SK-N-SH (cell line): ENCODE data around the gene PDZD2. TPM values are rescaled to one million over a fixed set of nuclear protein-coding genes. Genes with fewer than 3 reads are reported as not detected.

Experiments used
- CTCF ChIA-PET: fragments of 300-600, 350-600 bp; formaldehyde crosslinking; extraction: SDS; loops from one replicate; lab custom pipeline; 2021; lab: Yijun Ruan, JAX
- POLR2A ChIA-PET: fragments of 350-600 bp; sonication (Branson Sonifier 250); formaldehyde crosslinking; extraction: SDS; loops from one replicate; lab custom pipeline; 2020; ENCODE audit warnings: antibody characterized with exemption, inconsistent platforms; lab: Yijun Ruan, JAX
- DNase-seq: peaks from one replicate; pipeline ENCODE4 v3.0.0; 2012
- H2AFZ ChIP-seq: fragments of 200-600 bp; sonication (generic); 2 replicates; pipeline ENCODE4 v1.8.1; 2016; ENCODE audit warnings: antibody characterized with exemption, mild to moderate bottlenecking, low read depth
- H3F3A ChIP-seq: fragments of 200-600 bp; sonication (generic); replicated peaks from 2 replicates; pipeline ENCODE3; 2016; ENCODE audit warnings: antibody characterized with exemption, mild to moderate bottlenecking; ENCODE audit not compliant: insufficient read depth
- H3K27ac ChIP-seq, 2 experiments: fragments of 200-500 bp in 1 of 2; fragments of 200-600 bp in 1 of 2; sonication (Bioruptor generic) in 1 of 2; sonication (generic), shearing (Covaris generic) in 1 of 2; 2 replicates each; pipeline versions ENCODE4 v1.5.1 to v1.6.1; 2014 to 2016; ENCODE audit warnings: low read depth in 2 of 2, inconsistent platforms in 1 of 2, low read length in 1 of 2, mild to moderate bottlenecking in 1 of 2, mixed read lengths in 1 of 2
- H3K27me3 ChIP-seq: fragments of 200-600 bp; sonication (generic), shearing (Covaris generic); 2 replicates; pipeline ENCODE4 v1.6.1; 2016; ENCODE audit warnings: mixed run types; ENCODE audit not compliant: insufficient read depth
- H3K36me3 ChIP-seq, 2 experiments: fragments of 200-500 bp in 1 of 2; fragments of 200-600 bp in 1 of 2; sonication (Bioruptor generic) in 1 of 2; sonication (generic) in 1 of 2; replicated peaks in 1 of 2; 2 replicates each; pipeline versions ENCODE3 to v1.5.1; 2014 to 2016; ENCODE audit warnings: low read length in 1 of 2, mild to moderate bottlenecking in 1 of 2; ENCODE audit not compliant: insufficient read depth in 2 of 2, control insufficient read depth in 1 of 2
- H3K4me1 ChIP-seq, 2 experiments: fragments of 200-500 bp in 1 of 2; fragments of 200-600 bp in 1 of 2; sonication (Bioruptor generic) in 1 of 2; sonication (generic), shearing (Covaris generic) in 1 of 2; 2 replicates each; pipeline versions ENCODE4 v1.5.1 to v1.6.1; 2014 to 2016; ENCODE audit warnings: low read depth in 1 of 2, low read length in 1 of 2, mixed run types in 1 of 2; ENCODE audit not compliant: insufficient read depth in 2 of 2, control insufficient read depth in 1 of 2
- H3K4me2 ChIP-seq: fragments of 200-600 bp; sonication (generic), shearing (Covaris generic); 2 replicates; pipeline ENCODE4 v1.6.1; 2017; ENCODE audit warnings: mixed run types
- H3K4me3 ChIP-seq, 2 experiments: fragments of 200-500 bp in 1 of 2; fragments of 200-600 bp in 1 of 2; sonication (Bioruptor generic) in 1 of 2; sonication (generic), shearing (Covaris generic) in 1 of 2; 2 replicates each; pipeline versions ENCODE4 v1.5.1 to v1.8.1; 2014 to 2016; ENCODE audit warnings: low read depth in 2 of 2, inconsistent platforms in 1 of 2, low read length in 1 of 2, mild to moderate bottlenecking in 1 of 2, mixed read lengths in 1 of 2, moderate library complexity in 1 of 2
- H3K79me2 ChIP-seq: fragments of 200-600 bp; sonication (generic); 2 replicates; pipeline ENCODE4 v1.8.1; 2017; ENCODE audit warnings: mild to moderate bottlenecking; ENCODE audit not compliant: insufficient read depth
- H3K9ac ChIP-seq: fragments of 200-600 bp; sonication (generic); 2 replicates; pipeline ENCODE4 v1.6.1; 2017; ENCODE audit warnings: mixed run types
- H3K9me2 ChIP-seq: fragments of 200-600 bp; sonication (generic); 2 replicates; pipeline ENCODE4 v1.6.1; 2017; ENCODE audit warnings: mixed run types
- H3K9me3 ChIP-seq: fragments of 200-600 bp; sonication (generic); 2 replicates; pipeline ENCODE4 v1.6.1; 2017; ENCODE audit warnings: mixed run types, mild to moderate bottlenecking, moderate library complexity
- H4K20me1 ChIP-seq: fragments of 200-600 bp; sonication (generic); 2 replicates; pipeline ENCODE4 v1.6.1; 2017; ENCODE audit warnings: mild to moderate bottlenecking, mixed run types; ENCODE audit not compliant: insufficient read depth
- CHD2 ChIP-seq: fragments of 150-350 bp; IDR thresholded peaks from 2 replicates; pipeline ENCODE4 v1.6.1; 2018; ENCODE audit warnings: low read length; ENCODE audit not compliant: partially characterized antibody
- EP300 ChIP-seq, 2 experiments: IDR thresholded peaks; 2 replicates each; pipeline versions ENCODE4 v1.4.0 to v1.6.1; 2012; ENCODE audit warnings: borderline replicate concordance in 1 of 2, low read depth in 1 of 2, low read length in 1 of 2
- GABPA ChIP-seq: IDR thresholded peaks from 2 replicates; pipeline ENCODE4 v1.4.0; 2012; ENCODE audit warnings: low read depth, mild to moderate bottlenecking
- GATA2 ChIP-seq: sonication (generic); formaldehyde crosslinking; IDR thresholded peaks from 2 replicates; pipeline ENCODE4 v1.5.0; 2020; ENCODE audit warnings: mild to moderate bottlenecking, missing genetic modification reagents
- IRF3 ChIP-seq: fragments of 150-350 bp; IDR thresholded peaks from 2 replicates; pipeline ENCODE4 v1.6.1; 2016; ENCODE audit warnings: mild to moderate bottlenecking, low read depth, low read length
- MEF2A ChIP-seq: IDR thresholded peaks from 2 replicates; pipeline ENCODE4 v1.4.0; 2012; ENCODE audit warnings: low read depth, borderline replicate concordance
- POLR2AphosphoS5 ChIP-seq: IDR thresholded peaks from 2 replicates; pipeline ENCODE4 v1.6.1; 2012; ENCODE audit warnings: low read depth, low read length
- RXRA ChIP-seq: IDR thresholded peaks from 2 replicates; pipeline ENCODE4 v1.4.0; 2012; ENCODE audit warnings: low read depth, mild to moderate bottlenecking, borderline replicate concordance
- SIN3A ChIP-seq: IDR thresholded peaks from 2 replicates; pipeline ENCODE4 v1.6.1; 2012; ENCODE audit warnings: low read depth, mild to moderate bottlenecking, low read length, moderate library complexity, borderline replicate concordance
- TAF1 ChIP-seq: IDR thresholded peaks from 2 replicates; pipeline ENCODE4 v1.6.1; 2012; ENCODE audit warnings: low read depth, mild to moderate bottlenecking, low read length, moderate library complexity, borderline replicate concordance
- TCF12 ChIP-seq: IDR thresholded peaks from 2 replicates; pipeline ENCODE4 v1.4.0; 2012
- TEAD4 ChIP-seq: IDR thresholded peaks from 2 replicates; pipeline ENCODE4 v1.4.0; 2012; ENCODE audit warnings: mild to moderate bottlenecking, borderline replicate concordance; ENCODE audit not compliant: insufficient read depth
- YY1 ChIP-seq: IDR thresholded peaks from 2 replicates; pipeline ENCODE4 v1.4.0; 2012; ENCODE audit warnings: low read depth, mild to moderate bottlenecking
- ZBTB33 ChIP-seq: IDR thresholded peaks from 2 replicates; pipeline ENCODE4 v1.4.0; 2012; ENCODE audit warnings: low read depth, borderline replicate concordance
- WGBS: methylation state at CpG from one replicate; pipeline ENCODE4 v1.1.6; 2017; ENCODE audit warnings: low lambda C conversion rate; 5-methylcytosine and 5-hydroxymethylcytosine counted together
- polyA plus RNA-seq, 3 experiments: library from polyadenylated mRNA; depleted of rRNA; stranded (reverse); fragments of >200 nt; gene quantifications; 2 replicates each; pipeline ENCODE4 v1.2.3, GENCODE V29; 2012
- TF ChIP-seq, protein P1 (sequence below): IDR thresholded peaks from 2 replicates; pipeline ENCODE4 v1.4.0; 2012; ENCODE audit warnings: low read depth, borderline replicate concordance
- TF ChIP-seq, protein P2 (sequence below): IDR thresholded peaks from 2 replicates; pipeline ENCODE4; 2012

Gene PDZD2
- polyA plus RNA-seq, 1 of the 3 experiments (the other 2 are of a cell fraction), result 0.13 TPM

- TF ChIP-seq ZBTB33, result no peak
Observed at GRCh38 chr5:31711935-31712592, 73.1 kb downstream of the PDZD2 start (continued).

DNA sequence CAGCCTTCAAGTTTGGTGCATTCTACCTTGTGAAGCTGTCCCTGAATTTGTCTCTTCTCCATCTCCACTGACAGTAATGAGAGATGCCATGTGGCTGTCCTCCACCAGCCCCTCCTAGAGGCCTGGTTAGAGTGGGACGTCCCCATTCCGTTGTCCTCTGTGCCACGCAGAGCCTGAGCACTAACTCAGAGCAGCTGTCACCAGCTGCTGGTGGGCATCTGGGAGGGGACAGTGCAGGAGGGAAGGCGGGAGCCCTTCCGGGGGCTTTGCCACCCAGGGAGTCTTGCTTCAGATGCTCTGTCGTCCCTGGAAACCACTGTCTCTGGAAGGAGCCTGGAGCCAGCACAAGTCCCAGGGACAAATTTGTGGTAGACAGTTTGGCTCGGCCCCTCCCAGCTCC, 78.6 kb downstream of the PDZD2 start:
- CTCF ChIA-PET, result interaction anchor here (0.8 to 1.5 kb wide), 3 partner anchors 9 to 27 kb away, joined by 3 to 4 read pairs (median 3); no protein-coding TSS in a partner anchor
- H3K27me3 ChIP-seq, result 0 out of 2 replicates have a peak, but pooled peaks cover 6% of the 10 kb centered on the region
- no peaks in the 10 kb centered on the region for H4K20me1 ChIP-seq
- H3K36me3 ChIP-seq, result no peaks in the 10 kb centered on the region
- H3K9me2 ChIP-seq, result no peaks in the 10 kb centered on the region
- no peaks in the 10 kb centered on the region for H3K9me3 ChIP-seq
- no peaks in the 10 kb centered on the region for H3K79me2 ChIP-seq
- H3K9ac ChIP-seq, result no peak overlapping the region
- no peaks in the 10 kb centered on the region for H3F3A ChIP-seq
- no peak overlapping the region for H3K4me2 ChIP-seq
- peak; percentile 39 for DNase-seq
- no peak overlapping the region for H3K27ac ChIP-seq
- 38% methylated on average over 7 of the region's 7 CpGs for WGBS
- POLR2A ChIA-PET, result no interaction called here
- H2AFZ ChIP-seq, result no peak overlapping the region
- peaks cover 0 to 12% of the 10 kb centered on the region in 2 experiments; a peak in 1 of 4 replicates for H3K4me1 ChIP-seq
- TF ChIP-seq CHD2 (no peak), EP300 (IDR thresholded peaks at IDR 0.05; ENCODE audit: borderline replicate concordance in 1 of 2, low read depth in 1 of 2, low read length in 1 of 2) (no peak), YY1 (no peak), IRF3 (no peak), RXRA (no peak)
- TF ChIP-seq, protein P1, sequence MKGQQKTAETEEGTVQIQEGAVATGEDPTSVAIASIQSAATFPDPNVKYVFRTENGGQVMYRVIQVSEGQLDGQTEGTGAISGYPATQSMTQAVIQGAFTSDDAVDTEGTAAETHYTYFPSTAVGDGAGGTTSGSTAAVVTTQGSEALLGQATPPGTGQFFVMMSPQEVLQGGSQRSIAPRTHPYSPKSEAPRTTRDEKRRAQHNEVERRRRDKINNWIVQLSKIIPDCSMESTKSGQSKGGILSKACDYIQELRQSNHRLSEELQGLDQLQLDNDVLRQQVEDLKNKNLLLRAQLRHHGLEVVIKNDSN, result no peak
- TF ChIP-seq, protein P2, sequence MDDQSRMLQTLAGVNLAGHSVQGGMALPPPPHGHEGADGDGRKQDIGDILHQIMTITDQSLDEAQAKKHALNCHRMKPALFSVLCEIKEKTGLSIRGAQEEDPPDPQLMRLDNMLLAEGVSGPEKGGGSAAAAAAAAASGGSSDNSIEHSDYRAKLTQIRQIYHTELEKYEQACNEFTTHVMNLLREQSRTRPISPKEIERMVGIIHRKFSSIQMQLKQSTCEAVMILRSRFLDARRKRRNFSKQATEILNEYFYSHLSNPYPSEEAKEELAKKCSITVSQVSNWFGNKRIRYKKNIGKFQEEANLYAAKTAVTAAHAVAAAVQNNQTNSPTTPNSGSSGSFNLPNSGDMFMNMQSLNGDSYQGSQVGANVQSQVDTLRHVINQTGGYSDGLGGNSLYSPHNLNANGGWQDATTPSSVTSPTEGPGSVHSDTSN, result no peak
- H3K4me3 ChIP-seq, result no peak overlapping the region

- Histone ChIP-seq H3K4me1 (peaks cover 0 to 10% of the 10 kb centered on the region in 2 experiments; a peak in 1 of 4 replicates), H4K20me1 (no peaks in the 10 kb centered on the region), H3K4me2 (no peak overlapping the region), H2AFZ (no peak overlapping the region), H3K9me2 (no peaks in the 10 kb centered on the region), H3K9me3 (no peaks in the 10 kb centered on the region), H3K27me3 (no peaks in the 10 kb centered on the region), H3K27ac (no peak overlapping the region), H3K36me3 (no peaks in the 10 kb centered on the region), H3K4me3 (no peak overlapping the region), H3K9ac (no peak overlapping the region), H3F3A (no peaks in the 10 kb centered on the region), H3K79me2 (no peaks in the 10 kb centered on the region)
- POLR2A ChIA-PET, result no interaction called here
- DNase-seq, result no peak
- WGBS, result 18% methylated on average over 1 of the region's 1 CpG
- CTCF ChIA-PET, result interaction anchor here (1.2 to 1.4 kb wide), 2 partner anchors 9 to 55 kb away, joined by 3 to 4 read pairs; no protein-coding TSS in a partner anchor
- no peak for TF ChIP-seq MEF2A
- no peak for TF ChIP-seq SIN3A
- no peak for TF ChIP-seq GATA2 (CRISPR knock-in tag)
- no peak for TF ChIP-seq TAF1
- no peak for TF ChIP-seq POLR2AphosphoS5
- TF ChIP-seq GABPA, result no peak
- TF ChIP-seq TEAD4, result no peak
- TF ChIP-seq TCF12, result no peak
- TF ChIP-seq, protein P2, result no peak
- no peak for TF ChIP-seq ZBTB33
- TF ChIP-seq YY1, result no peak
Observed at GRCh38 chr5:31720004-31720403, 81.1 kb downstream of the PDZD2 start.
